Measurements from ENCODE around the gene SLC15A4.

The SLC15A4 gene

GRCh38 chr12:128745772-128746689 lies 77.7 kb downstream of the SLC15A4 start:
- no peak for DNase-seq

- no peak for DNase-seq
Observed at GRCh38 chr12:128743916-128744315, 79.8 kb downstream of the SLC15A4 start.

Measured in suppressor macrophage treated with lipopolysaccharide for 1 hour (primary cell).